Liver (tissue), 9 donors: ENCODE measurements around the gene TPK1. TPM values are rescaled to one million over a fixed set of nuclear protein-coding genes. Genes with fewer than 3 reads are reported as not detected.

Source experiments
- DNase-seq: peaks from one replicate; pipeline ENCODE4 v3.0.0-alpha.2; 2017; ENCODE audit warnings: low spot score
- H3K27ac ChIP-seq, 2 donors: one replicate each; pipeline ENCODE4 v1.7.0; 2013; ENCODE audit warnings: inconsistent platforms in 2 of 2, low read length in 2 of 2, control low read depth in 1 of 2, low read depth in 1 of 2, mild to moderate bottlenecking in 1 of 2
- H3K27me3 ChIP-seq, 4 donors: one replicate each; pipeline versions ENCODE4 v1.6.1 to v1.7.0; 2013; ENCODE audit warnings: low read length in 3 of 4, inconsistent platforms in 1 of 4, mild to moderate bottlenecking in 1 of 4, moderate library complexity in 1 of 4; ENCODE audit not compliant: control insufficient read depth in 4 of 4, insufficient read depth in 4 of 4
- H3K36me3 ChIP-seq, 4 donors: one replicate each; pipeline versions ENCODE4 v1.6.1 to v1.7.0; 2013; ENCODE audit warnings: low read length in 3 of 4, mild to moderate bottlenecking in 3 of 4, low read depth in 1 of 4, moderate library complexity in 1 of 4; ENCODE audit not compliant: control insufficient read depth in 4 of 4, insufficient read depth in 3 of 4
- H3K4me1 ChIP-seq, 4 donors: one replicate each; pipeline versions ENCODE4 v1.6.1 to v1.7.0; 2013; ENCODE audit warnings: low read length in 3 of 4, mild to moderate bottlenecking in 3 of 4, moderate library complexity in 1 of 4; ENCODE audit not compliant: control insufficient read depth in 4 of 4, insufficient read depth in 4 of 4
- H3K4me3 ChIP-seq, 3 donors: one replicate each; pipeline versions ENCODE4 v1.6.1 to v1.7.0; 2013; ENCODE audit warnings: low read length in 3 of 3, control low read depth in 1 of 3, low read depth in 1 of 3, mild to moderate bottlenecking in 1 of 3
- H3K9ac ChIP-seq, 2 donors: one replicate each; pipeline ENCODE4 v1.7.0; 2013; ENCODE audit warnings: low read length in 2 of 2, mild to moderate bottlenecking in 2 of 2, moderate library complexity in 2 of 2, control low read depth in 1 of 2, low read depth in 1 of 2
- H3K9me3 ChIP-seq, 4 donors: one replicate each; pipeline versions ENCODE4 v1.6.1 to v1.7.0; 2013; ENCODE audit warnings: low read length in 3 of 4; ENCODE audit not compliant: control insufficient read depth in 4 of 4
- CTCF ChIP-seq: fragments of 150-350 bp; IDR thresholded peaks from 2 replicates; pipeline ENCODE4 v1.5.1; 2017; ENCODE audit warnings: improper control_type of control experiment, low read depth, low read length; ENCODE audit not compliant: missing input control
- FOXA2 ChIP-seq: IDR thresholded peaks from 2 replicates; pipeline ENCODE4 v1.6.1; 2016; ENCODE audit warnings: antibody characterized with exemption
- GABPA ChIP-seq, 2 donors: IDR thresholded peaks in 1 of 2; conservative IDR thresholded peaks in 1 of 2; 2 replicates each; pipeline ENCODE4 v1.6.1; 2016; ENCODE audit warnings: antibody characterized with exemption in 2 of 2, mild to moderate bottlenecking in 1 of 2, moderate library complexity in 1 of 2
- HNF4G ChIP-seq: IDR thresholded peaks from 2 replicates; pipeline ENCODE4 v1.6.1; 2016; ENCODE audit warnings: antibody characterized with exemption
- JUND ChIP-seq, 2 donors: IDR thresholded peaks; 2 replicates each; pipeline ENCODE4 v1.6.1; 2016; ENCODE audit warnings: antibody characterized with exemption in 2 of 2
- MAX ChIP-seq: IDR thresholded peaks from 2 replicates; pipeline ENCODE4 v1.6.1; 2016; ENCODE audit warnings: antibody characterized with exemption
- NR2F2 ChIP-seq: IDR thresholded peaks from 2 replicates; pipeline ENCODE4 v1.6.1; 2016; ENCODE audit warnings: antibody characterized with exemption
- RAD21 ChIP-seq, 2 donors: IDR thresholded peaks; 2 replicates each; pipeline ENCODE4 v1.6.1; 2016; ENCODE audit warnings: antibody characterized with exemption in 2 of 2, mild to moderate bottlenecking in 2 of 2
- REST ChIP-seq: IDR thresholded peaks from 2 replicates; pipeline ENCODE4 v1.6.1; 2016; ENCODE audit warnings: antibody characterized with exemption, mild to moderate bottlenecking
- RXRA ChIP-seq, 2 donors: IDR thresholded peaks; 2 replicates each; pipeline ENCODE4 v1.6.1; 2017 to 2018; ENCODE audit warnings: antibody characterized with exemption in 2 of 2, mild to moderate bottlenecking in 1 of 2
- SP1 ChIP-seq: IDR thresholded peaks from 2 replicates; pipeline ENCODE4 v1.6.1; 2018; ENCODE audit warnings: antibody characterized with exemption, mild to moderate bottlenecking
- TAF1 ChIP-seq: conservative IDR thresholded peaks from 2 replicates; pipeline ENCODE4 v1.6.1; 2016; ENCODE audit warnings: antibody characterized with exemption, mild to moderate bottlenecking
- YY1 ChIP-seq: IDR thresholded peaks from 2 replicates; pipeline ENCODE4 v1.6.1; 2016; ENCODE audit warnings: antibody characterized with exemption, mild to moderate bottlenecking
- ZBTB33 ChIP-seq: IDR thresholded peaks from 2 replicates; pipeline ENCODE4 v1.6.1; 2016; ENCODE audit warnings: antibody characterized with exemption
- WGBS: extraction: QIAGEN DNeasy Blood & Tissue Kit; methylation state at CpG from one replicate; pipeline ENCODE4 v1.1.7; 2013; 5-methylcytosine and 5-hydroxymethylcytosine counted together
- polyA plus RNA-seq, 2 donors: library from polyadenylated mRNA; stranded (reverse) in 1 of 2; unstranded in 1 of 2; fragments of 200-250 nt in 1 of 2; fragments of >200 nt in 1 of 2; fragmentation: Nextera tagmentation in 1 of 2; extraction: Ambion mirVana in 1 of 2; gene quantifications; one replicate each; pipeline versions ENCODE4 v1.2.1 to v1.2.3, GENCODE V29; 2013 to 2015
- total RNA-seq, 2 donors: library from RNA; depleted of rRNA; stranded (reverse); fragments of >200 nt; gene quantifications; one replicate each; pipeline ENCODE4 v1.2.3, GENCODE V29; 2014
- donor health status: healthy.
- donor health status: healthy.
- donor health status: healthy.
- donor health status: healthy.
- donor health status: healthy.

The TPK1 gene
- total and polyA plus RNA-seq, 4 donors, result 2.2 to 7.5 (median 3.3) TPM

GRCh38 chr7:144762853-144763252, 73.0 kb downstream of the TPK1 start (continued):
- TF ChIP-seq REST (no peak), YY1 (no peak)

- H3K9ac ChIP-seq, result no peak overlapping the region
- no peak for DNase-seq
- 85% methylated on average over 5 of the region's 5 CpGs for WGBS
- no peak for TF ChIP-seq JUND (IDR thresholded peaks at IDR 0.05)
- TF ChIP-seq FOXA2, result no peak
- no peak for TF ChIP-seq ZBTB33
- TF ChIP-seq GABPA (IDR thresholded peaks at IDR 0.05 in 1 of 2, conservative IDR thresholded peaks at IDR 0.05 in 1 of 2), result no peak
- no peak for TF ChIP-seq RXRA (IDR thresholded peaks at IDR 0.05)
- no peak for TF ChIP-seq SP1
- TF ChIP-seq NR2F2, result no peak
- peaks cover 0 to 3% (median 0%) of the 10 kb centered on the region in 4 donors for H3K9me3 ChIP-seq
- no peak overlapping the region for H3K27ac ChIP-seq
- no peaks in the 10 kb centered on the region for H3K36me3 ChIP-seq
- no peaks in the 10 kb centered on the region for H3K4me1 ChIP-seq
- H3K4me3 ChIP-seq, result no peak overlapping the region
- H3K27me3 ChIP-seq, result no peaks in the 10 kb centered on the region
Measured at GRCh38 chr7:144761493-144761892, 74.4 kb downstream of the TPK1 start.

GRCh38 chr7:144759653-144760052, 76.2 kb downstream of the TPK1 start:
- DNase-seq, result no peak
- H3K9me3 ChIP-seq, result peaks cover 0 to 3% (median 0%) of the 10 kb centered on the region in 4 donors
- TF ChIP-seq ZBTB33 (no peak), CTCF (no peak), TAF1 (no peak), RAD21 (IDR thresholded peaks at IDR 0.05) (no peak), YY1 (no peak), FOXA2 (no peak), MAX (no peak), HNF4G (no peak), GABPA (IDR thresholded peaks at IDR 0.05 in 1 of 2, conservative IDR thresholded peaks at IDR 0.05 in 1 of 2) (no peak), SP1 (no peak), RXRA (IDR thresholded peaks at IDR 0.05) (no peak), NR2F2 (no peak)
- H3K27me3 ChIP-seq, result no peaks in the 10 kb centered on the region
- no peaks in the 10 kb centered on the region for H3K4me1 ChIP-seq
- no peaks in the 10 kb centered on the region for H3K36me3 ChIP-seq
- no peak overlapping the region for H3K9ac ChIP-seq
- no peak overlapping the region for H3K27ac ChIP-seq
- no peak overlapping the region for H3K4me3 ChIP-seq
- WGBS, result 93% methylated on average over 4 of the region's 4 CpGs
